CD4-positive, alpha-beta T cell (primary cell): ENCODE measurements around the gene PI4K2A. TPM values are rescaled to one million over a fixed set of nuclear protein-coding genes. Genes with fewer than 3 reads are reported as not detected.

Source experiments
- ATAC-seq: fragments of 200-7000 bp; cut with Tn5 transposase; one replicate; pipeline ENCODE4 v1.10.0; 2022; ENCODE audit warnings: mild to moderate bottlenecking; ENCODE audit not compliant: poor library complexity
- CTCF ChIA-PET: fragments of 350-600 bp; sonication (Branson Sonifier 250); formaldehyde crosslinking; loops from one replicate; lab custom pipeline; 2021; ENCODE audit warnings: antibody characterized with exemption, inconsistent platforms; lab: Charles Lee
- POLR2A ChIA-PET: fragments of 350-600 bp; sonication (Branson Sonifier 250); formaldehyde crosslinking; loops from one replicate; lab custom pipeline; 2021; ENCODE audit warnings: antibody characterized with exemption, inconsistent platforms; lab: Charles Lee
- DNase-seq, 14 experiments: peaks; one replicate each; pipeline ENCODE4 v3.0.0-alpha.2; 2013 to 2020; ENCODE audit warnings: mixed read lengths in 2 of 14
- H3K27ac ChIP-seq, 2 donors: one replicate each; pipeline versions ENCODE4 v1.5.1 to v1.7.0; 2013; ENCODE audit warnings: low read length in 2 of 2, low read depth in 1 of 2, mild to moderate bottlenecking in 1 of 2
- H3K27me3 ChIP-seq, 2 experiments: 1 replicate in 1 of 2; 2 replicates in 1 of 2; pipeline versions ENCODE4 v1.6.1 to v1.7.0; 2013; ENCODE audit warnings: low read length in 2 of 2, control low read depth in 1 of 2, mild to moderate bottlenecking in 1 of 2, moderate library complexity in 1 of 2; ENCODE audit not compliant: insufficient read depth in 2 of 2, control insufficient read depth in 1 of 2
- H3K36me3 ChIP-seq: one replicate; pipeline ENCODE4 v1.6.1; 2013; ENCODE audit warnings: low read length, control low read depth; ENCODE audit not compliant: insufficient read depth
- H3K4me1 ChIP-seq: one replicate; pipeline ENCODE4 v1.6.1; 2013; ENCODE audit warnings: low read length, control low read depth; ENCODE audit not compliant: insufficient read depth
- H3K4me3 ChIP-seq: one replicate; pipeline ENCODE4 v1.5.1; 2013; ENCODE audit warnings: mild to moderate bottlenecking, low read length, moderate library complexity
- H3K9me3 ChIP-seq, 2 experiments: 1 replicate in 1 of 2; 2 replicates in 1 of 2; pipeline versions ENCODE4 v1.6.1 to v1.7.0; 2013; ENCODE audit warnings: low read length in 2 of 2, mild to moderate bottlenecking in 2 of 2, control low read depth in 1 of 2, moderate library complexity in 1 of 2; ENCODE audit not compliant: control insufficient read depth in 1 of 2, insufficient read depth in 1 of 2
- H3K27ac Mint-ChIP-seq: one replicate; pipeline ENCODE4 v1.8.0; 2020; ENCODE audit warnings: mixed read lengths
- H3K27me3 Mint-ChIP-seq: one replicate; pipeline ENCODE4 v1.8.0; 2021; ENCODE audit warnings: mixed read lengths
- H3K36me3 Mint-ChIP-seq: one replicate; pipeline ENCODE4 v1.8.0; 2021; ENCODE audit warnings: low read depth, mixed read lengths
- H3K4me1 Mint-ChIP-seq: one replicate; pipeline ENCODE4 v1.8.0; 2021; ENCODE audit warnings: low read depth, mixed read lengths
- H3K4me3 Mint-ChIP-seq: one replicate; pipeline ENCODE4 v1.8.0; 2020; ENCODE audit warnings: mild to moderate bottlenecking, mixed read lengths
- H3K9me3 Mint-ChIP-seq: one replicate; pipeline ENCODE4 v1.8.0; 2020; ENCODE audit warnings: mixed read lengths
- CTCF ChIP-seq: fragments of 200-600 bp; IDR thresholded peaks from one replicate; pipeline ENCODE4 v1.8.0; 2022; ENCODE audit warnings: antibody characterized with exemption, mild to moderate bottlenecking
- intact Hi-C, 2 experiments: fragments of 100-400 bp; cut with DNase I in 1 of 2; cut with micrococcal nuclease in 1 of 2; formaldehyde crosslinking; loops; one replicate each; pipeline versions ENCODE4 v1.15.1 to v1.9.0; 2023 to 2025; cut with DNase I, micrococcal nuclease
- total RNA-seq, 174 experiments: library from RNA in 2 of 174; stranded (reverse) in 2 of 174; gene quantifications; one replicate each; pipeline ENCODE4 v1.2.3 and lab custom pipeline; 2021 to 2026

PI4K2A gene
- total RNA-seq, 2 experiments from 2014 or later, result 26.3 to 27.2 TPM

GRCh38 chr10:97686962-97687784, 46.7 kb downstream of the PI4K2A start, which contains the start of gene AVPI1:
TSS of gene AVPI1 (minus strand) at chr10:97687241. CDS start at chr10:97679905, 7,336 bp downstream.
- ATAC-seq (peak; percentile 91), DNase-seq (peak; percentile 90 to 98 (median 94))
- Histone ChIP-seq H3K36me3 (no peaks in the 10 kb centered on the region), H3K27ac (peak within 1 kb of the TSS; percentile 52 to 62), H3K9me3 (no peaks in the 10 kb centered on the region), H3K4me3 (peak within 1 kb of the TSS; percentile 82), H3K27me3 (no peaks in the 10 kb centered on the region), H3K4me1 (peaks cover 35% of the 10 kb centered on the region)
- peak within 1 kb of the TSS; percentile 75 for H3K27ac Mint-ChIP-seq
- H3K27me3 Mint-ChIP-seq, result no peaks in the 10 kb centered on the region
- ChIA-PET POLR2A (interaction anchor here (0.6 to 2.4 kb wide), 26 partner anchors 10 to 825 kb away, joined by 3 to 65 read pairs (median 4); partner anchors contain the start of genes FRAT2, GOLGA7B, MARVELD1 and MORN4), CTCF (interaction anchor here (0.8 to 3.8 kb wide), 7 partner anchors 11 to 115 kb away, joined by 3 to 27 read pairs (median 10); partner anchors contain the start of gene ZFYVE27)
- no peaks in the 10 kb centered on the region for H3K9me3 Mint-ChIP-seq
- peak within 1 kb of the TSS; percentile 90 for H3K4me3 Mint-ChIP-seq
- H3K4me1 Mint-ChIP-seq, result peaks cover 16% of the 10 kb centered on the region
- TF ChIP-seq CTCF, result no peak
- intact Hi-C loops, result loop anchor here in 1 of 2 experiments (1.0 to 10.0 kb wide), 5 partner anchors 46 to 448 kb away; partner anchors contain the start of genes R3HCC1L and RRP12
- no peaks in the 10 kb centered on the region for H3K36me3 Mint-ChIP-seq

- Mint-ChIP-seq H3K27me3 (no peaks in the 10 kb centered on the region), H3K9me3 (no peaks in the 10 kb centered on the region), H3K4me1 (peaks cover 16% of the 10 kb centered on the region), H3K36me3 (no peaks in the 10 kb centered on the region), H3K4me3 (peak overlapping the region; percentile 90), H3K27ac (peak overlapping the region; percentile 75)
- intact Hi-C loops, result loop anchor here in 1 of 2 experiments (5.0 to 10.0 kb wide), 4 partner anchors 164 to 447 kb away; partner anchors contain the start of genes R3HCC1L and RRP12
- POLR2A ChIA-PET, result interaction anchor here (0.7 to 2.4 kb wide), 16 partner anchors 14 to 446 kb away, joined by 3 to 65 read pairs (median 6); partner anchors contain the start of genes GOLGA7B, MARVELD1, PI4K2A and R3HCC1L
- H3K27ac ChIP-seq, result peak overlapping the region; percentile 47 to 52
- DNase-seq (no peak), ATAC-seq (no peak)
- no peaks in the 10 kb centered on the region for H3K27me3 ChIP-seq
- H3K4me1 ChIP-seq, result peaks cover 35% of the 10 kb centered on the region
- H3K9me3 ChIP-seq, result no peaks in the 10 kb centered on the region
- no peak for TF ChIP-seq CTCF
- CTCF ChIA-PET, result interaction anchor here (1.1 to 3.8 kb wide), 5 partner anchors 11 to 48 kb away, joined by 3 to 27 read pairs (median 14); partner anchors contain the start of gene ZFYVE27
- H3K36me3 ChIP-seq, result no peaks in the 10 kb centered on the region
- H3K4me3 ChIP-seq, result peak overlapping the region; percentile 82
These were observed 47.6 kb downstream of the PI4K2A start for GRCh38 chr10:97687785-97688781.
